ENCODE data around the gene GET4. TPM values are rescaled to one million over a fixed set of nuclear protein-coding genes. Genes with fewer than 3 reads are reported as not detected.

Gene GET4
- total RNA-seq, 1 donor from 2014 or later, result 44.5 TPM

DNA sequence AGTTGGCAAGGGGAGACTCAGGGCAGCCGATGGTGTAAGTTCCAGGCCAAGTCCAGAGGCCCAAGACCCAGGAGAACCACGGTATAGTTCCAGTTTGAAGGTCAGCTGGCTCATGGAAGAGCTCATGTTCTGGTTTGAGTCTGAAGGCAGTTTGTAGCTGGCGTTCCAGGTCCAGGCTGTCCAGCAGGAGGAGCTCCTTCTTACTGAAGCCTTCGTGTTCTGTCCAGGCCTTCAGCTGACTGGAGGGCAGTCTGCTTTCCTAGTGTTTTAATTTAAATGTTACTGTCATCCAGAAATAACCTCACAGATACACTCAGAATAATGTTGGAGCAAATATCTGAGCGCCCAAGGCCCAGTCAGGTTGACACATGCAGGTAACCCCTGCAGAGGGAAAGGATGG lies 39.9 kb upstream of the GET4 start:
- Histone ChIP-seq H3K4me3 (ENCODE audit: low read depth, low read length) (no peak overlapping the region), H3K36me3 (ENCODE audit: control insufficient read depth, insufficient read depth, low read length) (peaks cover 13% of the 10 kb centered on the region), H3K27me3 (ENCODE audit: control insufficient read depth, insufficient read depth, low read length) (no peaks in the 10 kb centered on the region)
- DNase-seq (ENCODE audit: low read depth) (no peak), FAIRE-seq (no peak)
- TF ChIP-seq, protein P1, sequence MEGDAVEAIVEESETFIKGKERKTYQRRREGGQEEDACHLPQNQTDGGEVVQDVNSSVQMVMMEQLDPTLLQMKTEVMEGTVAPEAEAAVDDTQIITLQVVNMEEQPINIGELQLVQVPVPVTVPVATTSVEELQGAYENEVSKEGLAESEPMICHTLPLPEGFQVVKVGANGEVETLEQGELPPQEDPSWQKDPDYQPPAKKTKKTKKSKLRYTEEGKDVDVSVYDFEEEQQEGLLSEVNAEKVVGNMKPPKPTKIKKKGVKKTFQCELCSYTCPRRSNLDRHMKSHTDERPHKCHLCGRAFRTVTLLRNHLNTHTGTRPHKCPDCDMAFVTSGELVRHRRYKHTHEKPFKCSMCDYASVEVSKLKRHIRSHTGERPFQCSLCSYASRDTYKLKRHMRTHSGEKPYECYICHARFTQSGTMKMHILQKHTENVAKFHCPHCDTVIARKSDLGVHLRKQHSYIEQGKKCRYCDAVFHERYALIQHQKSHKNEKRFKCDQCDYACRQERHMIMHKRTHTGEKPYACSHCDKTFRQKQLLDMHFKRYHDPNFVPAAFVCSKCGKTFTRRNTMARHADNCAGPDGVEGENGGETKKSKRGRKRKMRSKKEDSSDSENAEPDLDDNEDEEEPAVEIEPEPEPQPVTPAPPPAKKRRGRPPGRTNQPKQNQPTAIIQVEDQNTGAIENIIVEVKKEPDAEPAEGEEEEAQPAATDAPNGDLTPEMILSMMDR (IDR thresholded peaks at IDR 0.05; ENCODE audit: insufficient read depth, low read length, severe bottlenecking), result peak; percentile 77

DNA sequence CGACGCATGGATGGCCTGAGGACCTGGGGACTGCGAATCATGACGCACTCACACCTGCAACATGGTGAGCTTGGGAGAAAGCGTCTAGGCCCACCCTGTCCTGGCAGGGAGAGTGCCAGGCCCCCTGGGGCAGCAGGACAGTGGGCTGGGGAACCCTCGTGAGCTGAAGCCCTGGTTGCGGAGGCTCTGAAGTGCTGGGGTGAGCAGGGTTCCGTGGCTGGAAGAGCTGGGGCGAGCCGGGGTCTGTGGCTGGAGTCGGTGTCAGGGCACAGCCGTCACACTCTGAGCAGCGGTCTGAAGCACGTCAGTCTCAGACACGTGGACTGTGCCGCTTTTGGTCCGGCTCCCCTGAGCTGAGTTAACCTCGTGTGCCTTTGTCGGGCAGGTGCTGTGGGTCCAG lies 39.4 kb upstream of the GET4 start:
- H3K4me3 ChIP-seq (ENCODE audit: low read depth, low read length), result no peak overlapping the region
- H3K36me3 ChIP-seq (ENCODE audit: control insufficient read depth, insufficient read depth, low read length), result peaks cover 16% of the 10 kb centered on the region
- TF ChIP-seq, protein P1 (IDR thresholded peaks at IDR 0.05; ENCODE audit: insufficient read depth, low read length, severe bottlenecking), result no peak
- H3K27me3 ChIP-seq (ENCODE audit: control insufficient read depth, insufficient read depth, low read length), result no peaks in the 10 kb centered on the region
- DNase-seq (ENCODE audit: low read depth), result no peak
- FAIRE-seq, result no peak

DNA sequence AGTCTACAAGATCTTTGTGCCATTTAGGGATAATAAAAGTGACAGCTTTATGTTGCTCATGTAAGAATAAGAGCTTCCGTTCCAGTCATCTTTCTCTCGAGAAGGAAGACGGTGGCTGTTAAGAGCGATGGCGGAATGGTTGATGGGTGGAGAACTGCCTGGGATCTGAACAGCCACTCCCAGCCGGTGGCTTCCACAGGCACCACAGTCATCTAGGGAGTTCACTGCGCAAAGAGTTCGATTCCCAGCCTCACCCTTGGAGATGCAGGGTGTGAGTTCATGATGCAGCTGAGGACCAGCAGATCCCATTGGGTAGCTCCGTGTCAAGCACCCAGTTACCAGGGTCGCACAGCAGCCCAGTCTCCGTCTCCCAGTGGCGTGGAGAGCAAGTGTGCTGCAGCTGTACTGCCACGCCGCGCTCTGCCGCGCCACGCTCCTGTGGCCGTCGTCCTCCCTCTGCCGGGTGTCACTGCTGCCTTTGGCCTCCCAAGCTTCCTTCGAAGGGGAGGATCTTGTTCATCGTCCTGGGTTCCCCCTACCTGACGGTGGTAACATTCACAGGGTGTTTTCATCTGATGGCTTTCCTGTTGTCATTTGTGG lies 36.3 kb upstream of the GET4 start:
- Histone ChIP-seq H3K27me3 (ENCODE audit: control insufficient read depth, insufficient read depth, low read length) (no peaks in the 10 kb centered on the region), H3K4me3 (ENCODE audit: low read depth, low read length) (no peak overlapping the region), H3K36me3 (ENCODE audit: control insufficient read depth, insufficient read depth, low read length) (peaks cover 26% of the 10 kb centered on the region)
- TF ChIP-seq, protein P1 (IDR thresholded peaks at IDR 0.05; ENCODE audit: insufficient read depth, low read length, severe bottlenecking), result no peak
- FAIRE-seq (no peak), DNase-seq (ENCODE audit: low read depth) (no peak)

DNA sequence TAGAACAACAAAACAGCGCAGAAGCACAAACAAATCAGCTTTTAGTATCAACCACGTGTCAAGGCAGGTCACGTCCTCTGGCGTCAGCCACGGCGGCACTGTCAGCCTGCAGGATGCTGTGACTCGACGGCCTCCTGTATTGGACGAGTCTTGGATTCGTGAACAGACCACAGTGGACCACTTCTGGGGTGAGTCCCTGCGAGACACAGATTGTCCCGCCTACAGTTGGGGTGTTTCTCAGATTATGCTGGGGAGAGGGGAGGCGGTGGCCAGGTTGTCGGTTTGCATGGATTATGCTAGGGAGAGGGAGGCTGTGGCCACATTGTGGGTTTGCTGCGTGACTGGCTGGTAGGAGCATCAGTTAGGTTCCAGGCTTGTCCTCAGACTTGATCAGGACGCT lies 34.4 kb upstream of the GET4 start:
- Histone ChIP-seq H3K4me3 (ENCODE audit: low read depth, low read length) (no peak overlapping the region), H3K27me3 (ENCODE audit: control insufficient read depth, insufficient read depth, low read length) (no peaks in the 10 kb centered on the region), H3K36me3 (ENCODE audit: control insufficient read depth, insufficient read depth, low read length) (peaks cover 25% of the 10 kb centered on the region)
- TF ChIP-seq, protein P1 (IDR thresholded peaks at IDR 0.05; ENCODE audit: insufficient read depth, low read length, severe bottlenecking), result no peak
- no peak for DNase-seq (ENCODE audit: low read depth)
- FAIRE-seq, result no peak

DNA sequence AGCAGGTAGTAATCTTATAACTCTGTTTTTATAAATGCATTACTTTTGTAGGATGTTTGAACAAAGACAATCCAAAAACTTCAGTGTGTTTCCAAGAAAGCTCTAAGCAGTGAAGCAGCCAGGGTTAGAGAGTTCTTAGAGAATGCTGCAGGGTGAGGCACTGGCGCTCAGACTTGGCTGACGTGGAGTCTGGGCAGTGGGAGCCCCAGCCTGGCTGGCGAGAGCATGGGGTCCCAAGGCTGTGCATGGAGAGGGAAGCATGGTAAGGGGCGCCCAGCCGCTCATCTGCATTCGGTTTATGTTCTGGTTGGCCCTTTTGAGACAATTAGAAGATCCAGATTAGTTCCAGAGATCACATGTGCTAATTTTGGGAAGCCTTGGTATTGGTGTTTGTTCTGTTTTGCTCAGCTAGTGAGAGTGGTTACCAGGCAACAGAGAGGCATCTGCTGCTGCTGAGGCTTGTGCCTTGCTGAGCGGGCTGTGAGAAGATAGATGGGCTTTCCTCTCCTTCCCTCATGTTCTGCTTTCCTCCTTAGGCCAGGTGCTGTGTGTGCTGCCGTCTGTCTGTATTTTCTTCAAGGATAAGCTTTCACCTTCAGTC lies 33.8 kb upstream of the GET4 start:
- TF ChIP-seq, protein P1 (IDR thresholded peaks at IDR 0.05; ENCODE audit: insufficient read depth, low read length, severe bottlenecking), result no peak
- FAIRE-seq (no peak), DNase-seq (ENCODE audit: low read depth) (no peak)
- H3K27me3 ChIP-seq (ENCODE audit: control insufficient read depth, insufficient read depth, low read length), result no peaks in the 10 kb centered on the region
- H3K36me3 ChIP-seq (ENCODE audit: control insufficient read depth, insufficient read depth, low read length), result peaks cover 24% of the 10 kb centered on the region
- no peak overlapping the region for H3K4me3 ChIP-seq (ENCODE audit: low read depth, low read length)

DNA sequence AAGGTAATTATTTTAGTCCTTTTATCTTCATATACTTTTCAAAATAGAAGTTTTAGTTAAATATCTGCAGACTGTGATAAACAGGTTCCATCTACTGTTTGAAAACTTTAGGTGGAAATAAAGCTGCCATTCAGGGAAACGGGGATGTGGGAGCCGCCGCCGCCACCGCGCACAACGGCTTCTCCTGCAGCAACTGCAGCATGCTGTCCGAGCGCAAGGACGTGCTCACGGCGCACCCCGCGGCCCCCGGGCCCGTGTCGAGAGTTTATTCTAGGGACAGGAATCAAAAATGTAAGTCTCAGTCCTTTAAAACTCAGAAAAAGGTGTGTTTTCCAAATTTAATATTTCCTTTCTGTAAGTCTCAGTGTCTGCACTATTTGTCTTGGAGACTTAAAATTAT lies 33.1 kb upstream of the GET4 start:
- FAIRE-seq (no peak), DNase-seq (ENCODE audit: low read depth) (no peak)
- Histone ChIP-seq H3K27me3 (ENCODE audit: control insufficient read depth, insufficient read depth, low read length) (no peaks in the 10 kb centered on the region), H3K36me3 (ENCODE audit: control insufficient read depth, insufficient read depth, low read length) (peaks cover 26% of the 10 kb centered on the region), H3K4me3 (ENCODE audit: low read depth, low read length) (no peak overlapping the region)
- TF ChIP-seq, protein P1 (IDR thresholded peaks at IDR 0.05; ENCODE audit: insufficient read depth, low read length, severe bottlenecking), result no peak
